ENCODE measurements around the gene SRPK2.

DNA sequence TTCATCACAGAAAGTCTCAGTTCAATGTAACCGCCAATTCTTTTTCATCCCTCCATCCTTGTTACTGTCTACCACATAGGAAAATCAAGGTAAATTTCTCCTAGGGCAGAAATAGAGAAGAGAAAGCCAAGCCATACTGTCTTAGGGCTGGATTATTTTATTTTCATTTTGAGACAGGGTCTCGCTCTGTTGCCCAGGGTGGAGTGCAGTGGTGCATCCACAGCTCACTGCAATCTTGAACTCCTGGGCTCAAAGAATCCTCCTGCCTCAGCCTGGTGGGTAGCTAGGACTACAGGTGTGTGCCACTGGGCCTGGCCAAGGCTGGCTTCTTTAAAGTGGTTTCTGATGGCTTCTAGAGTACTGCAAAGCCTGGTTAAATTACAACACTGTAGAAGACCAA lies 181.7 kb downstream of the SRPK2 start:
- no peak for TF ChIP-seq TCF12 (IDR thresholded peaks at IDR 0.05)
- TF ChIP-seq, protein P1, sequence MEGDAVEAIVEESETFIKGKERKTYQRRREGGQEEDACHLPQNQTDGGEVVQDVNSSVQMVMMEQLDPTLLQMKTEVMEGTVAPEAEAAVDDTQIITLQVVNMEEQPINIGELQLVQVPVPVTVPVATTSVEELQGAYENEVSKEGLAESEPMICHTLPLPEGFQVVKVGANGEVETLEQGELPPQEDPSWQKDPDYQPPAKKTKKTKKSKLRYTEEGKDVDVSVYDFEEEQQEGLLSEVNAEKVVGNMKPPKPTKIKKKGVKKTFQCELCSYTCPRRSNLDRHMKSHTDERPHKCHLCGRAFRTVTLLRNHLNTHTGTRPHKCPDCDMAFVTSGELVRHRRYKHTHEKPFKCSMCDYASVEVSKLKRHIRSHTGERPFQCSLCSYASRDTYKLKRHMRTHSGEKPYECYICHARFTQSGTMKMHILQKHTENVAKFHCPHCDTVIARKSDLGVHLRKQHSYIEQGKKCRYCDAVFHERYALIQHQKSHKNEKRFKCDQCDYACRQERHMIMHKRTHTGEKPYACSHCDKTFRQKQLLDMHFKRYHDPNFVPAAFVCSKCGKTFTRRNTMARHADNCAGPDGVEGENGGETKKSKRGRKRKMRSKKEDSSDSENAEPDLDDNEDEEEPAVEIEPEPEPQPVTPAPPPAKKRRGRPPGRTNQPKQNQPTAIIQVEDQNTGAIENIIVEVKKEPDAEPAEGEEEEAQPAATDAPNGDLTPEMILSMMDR (IDR thresholded peaks at IDR 0.05), result no peak

All from SK-N-SH (cell line).